ENCODE data around the gene NUCB1.

The NUCB1 gene

DNA sequence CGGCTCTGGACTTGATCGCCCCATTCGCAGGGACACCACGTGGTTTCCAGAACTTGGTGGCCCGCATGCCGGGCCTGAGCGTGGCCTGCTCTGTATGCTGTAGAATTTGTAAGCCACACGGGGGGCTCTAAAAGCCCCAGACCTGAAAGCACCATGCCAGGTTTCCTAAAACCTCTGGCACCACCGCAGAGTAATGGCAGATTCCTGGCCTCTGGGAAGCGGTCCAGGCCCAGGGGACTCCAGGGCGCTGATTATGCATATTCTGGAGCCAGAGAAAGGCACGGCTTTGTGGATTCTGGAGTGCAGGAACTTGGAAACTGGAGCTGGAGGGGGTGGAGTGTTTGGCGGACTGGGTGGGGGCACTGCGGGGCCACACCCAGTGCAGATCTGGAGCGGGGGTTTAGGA, 68.7 kb downstream of the NUCB1 start:
- Histone ChIP-seq H4K20me1 (ENCODE audit: insufficient read depth, low read length) (peaks cover 21% of the 10 kb centered on the region), H3K9ac (ENCODE audit: low read length) (no peak overlapping the region), H3K4me1 (ENCODE audit: low read length) (peaks cover 48% of the 10 kb centered on the region), H3K4me3 (ENCODE audit: low read length) (no peak overlapping the region), H2AFZ (ENCODE audit: low read depth, low read length) (no peak overlapping the region), H3K27ac (ENCODE audit: low read length) (no peak overlapping the region), H3K27me3 (ENCODE audit: low read depth, low read length) (no peaks in the 10 kb centered on the region), H3K79me2 (ENCODE audit: low read length) (peaks cover 34% of the 10 kb centered on the region), H3K4me2 (ENCODE audit: low read length) (no peak overlapping the region), H3K9me3 (ENCODE audit: insufficient read depth, low read length) (no peaks in the 10 kb centered on the region), H3K36me3 (replicated peaks; ENCODE audit: low read depth, low read length) (peaks cover 51% of the 10 kb centered on the region)
- TF ChIP-seq EZH2phosphoT487 (IDR thresholded peaks at IDR 0.05; ENCODE audit: low read depth) = no peak
- TF ChIP-seq, protein P1, sequence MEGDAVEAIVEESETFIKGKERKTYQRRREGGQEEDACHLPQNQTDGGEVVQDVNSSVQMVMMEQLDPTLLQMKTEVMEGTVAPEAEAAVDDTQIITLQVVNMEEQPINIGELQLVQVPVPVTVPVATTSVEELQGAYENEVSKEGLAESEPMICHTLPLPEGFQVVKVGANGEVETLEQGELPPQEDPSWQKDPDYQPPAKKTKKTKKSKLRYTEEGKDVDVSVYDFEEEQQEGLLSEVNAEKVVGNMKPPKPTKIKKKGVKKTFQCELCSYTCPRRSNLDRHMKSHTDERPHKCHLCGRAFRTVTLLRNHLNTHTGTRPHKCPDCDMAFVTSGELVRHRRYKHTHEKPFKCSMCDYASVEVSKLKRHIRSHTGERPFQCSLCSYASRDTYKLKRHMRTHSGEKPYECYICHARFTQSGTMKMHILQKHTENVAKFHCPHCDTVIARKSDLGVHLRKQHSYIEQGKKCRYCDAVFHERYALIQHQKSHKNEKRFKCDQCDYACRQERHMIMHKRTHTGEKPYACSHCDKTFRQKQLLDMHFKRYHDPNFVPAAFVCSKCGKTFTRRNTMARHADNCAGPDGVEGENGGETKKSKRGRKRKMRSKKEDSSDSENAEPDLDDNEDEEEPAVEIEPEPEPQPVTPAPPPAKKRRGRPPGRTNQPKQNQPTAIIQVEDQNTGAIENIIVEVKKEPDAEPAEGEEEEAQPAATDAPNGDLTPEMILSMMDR (IDR thresholded peaks at IDR 0.05; ENCODE audit: low read depth, low read length) = no peak

DNA sequence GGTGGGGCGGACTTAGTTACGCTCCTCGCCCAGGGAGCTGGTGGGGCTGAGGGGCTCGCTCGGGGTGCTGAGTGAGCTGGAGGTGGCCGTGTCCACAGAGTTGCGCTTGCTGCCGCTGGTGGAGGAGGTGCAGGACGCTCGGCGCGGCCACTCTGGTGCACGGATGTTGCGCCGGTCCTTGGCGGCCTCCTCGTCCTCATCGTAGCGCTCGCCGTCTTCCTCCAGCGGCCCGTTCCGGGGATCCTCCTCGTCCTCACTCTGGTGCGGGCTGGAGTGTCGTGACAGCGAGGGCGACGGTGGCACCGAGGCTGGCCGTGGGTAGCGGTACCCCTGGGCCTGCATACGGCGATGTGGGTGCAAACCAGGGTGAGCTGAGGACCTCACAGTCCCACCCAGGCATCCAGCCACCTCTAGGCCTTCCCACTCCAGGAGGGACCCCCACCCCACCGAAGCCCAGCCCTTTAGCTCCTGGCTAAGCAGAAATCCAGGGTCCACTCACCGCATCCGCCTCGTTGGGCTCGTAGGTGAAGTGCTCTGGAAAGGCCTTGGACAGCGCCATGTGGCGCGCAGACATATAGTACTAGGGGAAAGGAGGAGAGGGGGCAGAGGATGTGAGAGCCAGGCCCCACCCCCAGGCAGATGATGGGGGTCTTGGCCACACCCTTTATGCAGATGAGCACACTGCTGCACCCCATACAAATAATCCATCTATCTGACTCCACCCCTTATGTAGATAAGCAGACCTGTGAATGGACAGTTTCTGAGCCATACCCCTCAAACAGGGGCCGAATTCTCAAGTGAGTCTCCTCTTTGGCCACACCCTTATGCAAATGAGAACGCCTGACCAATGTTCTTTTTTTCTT, 69.4 kb downstream of the NUCB1 start:
- Histone ChIP-seq H3K4me3 (ENCODE audit: low read length) (no peak overlapping the region), H3K9me3 (ENCODE audit: insufficient read depth, low read length) (no peaks in the 10 kb centered on the region), H3K4me2 (ENCODE audit: low read length) (no peak overlapping the region), H3K4me1 (ENCODE audit: low read length) (peaks cover 41% of the 10 kb centered on the region), H3K9ac (ENCODE audit: low read length) (no peak overlapping the region), H3K27ac (ENCODE audit: low read length) (no peak overlapping the region), H3K79me2 (ENCODE audit: low read length) (peaks cover 29% of the 10 kb centered on the region), H2AFZ (ENCODE audit: low read depth, low read length) (no peak overlapping the region), H3K36me3 (replicated peaks; ENCODE audit: low read depth, low read length) (peaks cover 57% of the 10 kb centered on the region), H4K20me1 (ENCODE audit: insufficient read depth, low read length) (peaks cover 21% of the 10 kb centered on the region), H3K27me3 (ENCODE audit: low read depth, low read length) (no peaks in the 10 kb centered on the region)
- TF ChIP-seq, protein P1 (IDR thresholded peaks at IDR 0.05; ENCODE audit: low read depth, low read length) = no peak
- TF ChIP-seq EZH2phosphoT487 (IDR thresholded peaks at IDR 0.05; ENCODE audit: low read depth) = no peak

DNA sequence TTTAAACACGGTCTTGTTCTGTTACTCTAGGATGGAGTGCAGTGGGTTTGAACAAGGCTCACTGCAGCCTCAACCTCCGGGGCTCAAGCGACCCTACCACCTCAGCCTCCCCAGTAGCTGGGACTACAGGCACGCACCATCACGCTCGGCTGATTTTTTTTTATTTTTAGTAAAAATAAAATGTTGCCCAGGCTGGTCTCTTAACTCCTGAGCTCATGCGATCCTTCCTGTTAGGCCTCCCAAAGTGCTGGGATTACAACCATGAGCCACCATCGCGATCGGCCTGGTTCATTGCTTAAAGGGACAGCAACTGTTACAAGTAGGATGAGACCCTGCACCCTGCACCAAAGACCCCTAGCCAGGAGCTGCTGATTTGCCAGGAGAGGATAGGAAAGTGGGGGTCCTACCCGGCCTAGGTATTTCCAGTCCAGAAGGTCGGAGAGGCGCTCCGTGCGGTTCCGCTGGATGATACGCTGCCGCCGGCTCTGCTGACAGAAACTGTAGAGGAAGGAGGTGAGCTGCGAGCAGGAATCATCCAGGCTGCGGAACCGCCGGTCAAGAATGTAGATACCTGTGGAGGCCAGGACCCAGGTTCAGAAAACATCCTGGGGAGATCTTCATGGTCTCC, 70.1 kb downstream of the NUCB1 start:
- no peaks in the 10 kb centered on the region for H3K9me3 ChIP-seq (ENCODE audit: insufficient read depth, low read length)
- no peak overlapping the region for H3K27ac ChIP-seq (ENCODE audit: low read length)
- H3K79me2 ChIP-seq (ENCODE audit: low read length) = peaks cover 24% of the 10 kb centered on the region
- TF ChIP-seq, protein P1 (IDR thresholded peaks at IDR 0.05; ENCODE audit: low read depth, low read length) = no peak
- H3K27me3 ChIP-seq (ENCODE audit: low read depth, low read length) = no peaks in the 10 kb centered on the region
- peaks cover 58% of the 10 kb centered on the region for H3K36me3 ChIP-seq (replicated peaks; ENCODE audit: low read depth, low read length)
- no peak overlapping the region for H3K9ac ChIP-seq (ENCODE audit: low read length)
- H2AFZ ChIP-seq (ENCODE audit: low read depth, low read length) = no peak overlapping the region
- peaks cover 39% of the 10 kb centered on the region for H3K4me1 ChIP-seq (ENCODE audit: low read length)
- H3K4me3 ChIP-seq (ENCODE audit: low read length) = no peak overlapping the region
- peak overlapping the region; percentile 54 for H3K4me2 ChIP-seq (ENCODE audit: low read length)
- peaks cover 21% of the 10 kb centered on the region for H4K20me1 ChIP-seq (ENCODE audit: insufficient read depth, low read length)

DNA sequence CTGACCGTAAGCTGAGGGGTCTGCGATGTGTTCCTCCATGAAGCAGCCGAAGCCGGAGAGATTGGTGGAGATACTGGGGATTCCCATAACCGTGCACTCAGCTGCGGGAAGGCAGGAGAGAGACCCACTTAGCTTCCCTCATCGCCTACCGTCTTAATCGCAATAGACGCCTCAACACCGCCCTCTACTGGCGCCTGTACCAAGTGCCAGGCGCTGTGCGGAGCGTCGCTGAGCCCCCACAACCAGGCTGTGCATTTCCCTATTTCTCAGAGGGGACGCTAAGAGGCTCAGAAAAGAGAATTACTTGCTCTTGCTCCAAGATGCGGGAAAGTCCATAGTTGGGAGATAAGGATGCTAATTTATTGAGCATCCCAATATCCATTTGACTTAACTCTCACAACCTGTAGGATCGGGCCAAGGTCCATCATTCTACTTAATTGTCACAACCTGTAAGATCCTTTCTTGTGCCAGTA, 70.8 kb downstream of the NUCB1 start:
- peaks cover 53% of the 10 kb centered on the region for H3K36me3 ChIP-seq (replicated peaks; ENCODE audit: low read depth, low read length)
- no peak overlapping the region for H2AFZ ChIP-seq (ENCODE audit: low read depth, low read length)
- H3K9ac ChIP-seq (ENCODE audit: low read length) = no peak overlapping the region
- peaks cover 39% of the 10 kb centered on the region for H3K4me1 ChIP-seq (ENCODE audit: low read length)
- H3K4me2 ChIP-seq (ENCODE audit: low read length) = peak overlapping the region; percentile 54
- peaks cover 16% of the 10 kb centered on the region for H4K20me1 ChIP-seq (ENCODE audit: insufficient read depth, low read length)
- TF ChIP-seq, protein P1 (IDR thresholded peaks at IDR 0.05; ENCODE audit: low read depth, low read length) = peak; percentile 99
- TF ChIP-seq EZH2phosphoT487 (IDR thresholded peaks at IDR 0.05; ENCODE audit: low read depth) = no peak
- H3K27me3 ChIP-seq (ENCODE audit: low read depth, low read length) = no peaks in the 10 kb centered on the region
- no peak overlapping the region for H3K27ac ChIP-seq (ENCODE audit: low read length)
- no peaks in the 10 kb centered on the region for H3K9me3 ChIP-seq (ENCODE audit: insufficient read depth, low read length)
- peaks cover 17% of the 10 kb centered on the region for H3K79me2 ChIP-seq (ENCODE audit: low read length)
- H3K4me3 ChIP-seq (ENCODE audit: low read length) = no peak overlapping the region
